GM12865 (cell line): ENCODE data around the gene SEPTIN3.
A peak's percentile ranks its signal among the peaks of the same experiment; 100 is the strongest.

Source experiments
- DNase-seq: peaks from one replicate; pipeline ENCODE4 v3.0.0; 2010; ENCODE audit warnings: low read depth
- H3K4me3 ChIP-seq: 2 replicates; pipeline ENCODE4 v1.5.1; 2011; ENCODE audit warnings: mild to moderate bottlenecking, low read depth, low read length, control low read depth
- TF ChIP-seq, protein P1 (sequence below): IDR thresholded peaks from 2 replicates; pipeline ENCODE4 v1.5.1; 2011; ENCODE audit warnings: low read length, control low read depth, low read depth, inconsistent platforms; ENCODE audit not compliant: insufficient read depth; ENCODE audit errors: missing control alignments

Gene SEPTIN3, protein sequence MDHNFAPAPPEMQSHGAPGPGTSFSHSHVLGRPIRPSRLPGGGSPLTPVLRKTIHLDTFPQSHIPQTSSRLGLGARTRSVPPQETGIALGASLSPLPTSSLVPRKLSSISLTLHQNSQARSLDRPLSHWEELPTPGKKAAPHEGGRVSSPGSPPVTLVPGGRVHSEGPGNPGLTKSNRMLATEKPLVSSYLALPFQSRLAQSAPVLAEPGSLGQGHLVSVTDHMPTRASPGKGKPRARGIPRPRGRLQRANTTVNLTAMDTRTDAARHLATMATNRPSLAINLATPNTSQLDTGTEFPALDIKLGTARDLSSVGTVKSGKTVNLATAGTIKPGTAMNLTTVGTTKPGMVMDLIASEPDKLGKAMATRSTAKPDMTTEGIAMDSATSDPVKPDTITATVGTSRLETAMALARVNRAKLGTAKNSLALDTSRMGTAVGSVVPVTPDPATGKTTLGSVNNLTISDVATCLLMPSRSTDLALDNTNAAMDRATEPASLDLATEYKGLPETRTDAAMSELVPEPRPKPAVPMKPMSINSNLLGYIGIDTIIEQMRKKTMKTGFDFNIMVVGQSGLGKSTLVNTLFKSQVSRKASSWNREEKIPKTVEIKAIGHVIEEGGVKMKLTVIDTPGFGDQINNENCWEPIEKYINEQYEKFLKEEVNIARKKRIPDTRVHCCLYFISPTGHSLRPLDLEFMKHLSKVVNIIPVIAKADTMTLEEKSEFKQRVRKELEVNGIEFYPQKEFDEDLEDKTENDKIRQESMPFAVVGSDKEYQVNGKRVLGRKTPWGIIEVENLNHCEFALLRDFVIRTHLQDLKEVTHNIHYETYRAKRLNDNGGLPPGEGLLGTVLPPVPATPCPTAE

DNA sequence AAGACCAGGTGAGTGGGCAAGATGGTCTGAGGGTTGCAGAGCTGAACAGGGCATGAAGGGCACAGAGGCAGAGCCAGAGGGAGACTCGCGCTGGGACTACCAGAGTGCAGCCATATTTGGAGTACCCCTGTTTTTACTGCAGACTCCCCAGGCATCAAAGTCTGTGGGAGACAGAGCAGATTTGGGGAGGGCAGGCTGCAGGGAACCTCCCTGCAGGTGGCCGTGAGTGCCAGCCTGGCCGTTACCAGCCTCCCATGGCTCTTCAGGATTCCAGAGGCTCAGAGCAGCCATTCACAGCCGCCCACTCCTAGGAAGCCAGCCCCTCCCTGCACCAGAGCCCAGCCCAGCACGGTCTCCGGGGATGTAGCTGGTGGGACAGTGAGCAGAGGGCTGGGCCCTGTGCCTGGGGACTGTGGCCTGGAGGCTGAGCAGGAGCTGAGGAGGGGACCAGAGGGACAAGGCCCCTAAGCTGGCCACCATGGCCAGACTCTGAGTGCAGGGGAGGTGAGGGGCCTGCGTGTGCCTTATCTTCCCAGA, at the start of gene SEPTIN3:
SEPTIN3 (plus strand) TSS at position 334 of the 537 bp plus-strand sequence. CDS start 2,050 bp downstream, outside the sequence.
- TF ChIP-seq, protein P1, sequence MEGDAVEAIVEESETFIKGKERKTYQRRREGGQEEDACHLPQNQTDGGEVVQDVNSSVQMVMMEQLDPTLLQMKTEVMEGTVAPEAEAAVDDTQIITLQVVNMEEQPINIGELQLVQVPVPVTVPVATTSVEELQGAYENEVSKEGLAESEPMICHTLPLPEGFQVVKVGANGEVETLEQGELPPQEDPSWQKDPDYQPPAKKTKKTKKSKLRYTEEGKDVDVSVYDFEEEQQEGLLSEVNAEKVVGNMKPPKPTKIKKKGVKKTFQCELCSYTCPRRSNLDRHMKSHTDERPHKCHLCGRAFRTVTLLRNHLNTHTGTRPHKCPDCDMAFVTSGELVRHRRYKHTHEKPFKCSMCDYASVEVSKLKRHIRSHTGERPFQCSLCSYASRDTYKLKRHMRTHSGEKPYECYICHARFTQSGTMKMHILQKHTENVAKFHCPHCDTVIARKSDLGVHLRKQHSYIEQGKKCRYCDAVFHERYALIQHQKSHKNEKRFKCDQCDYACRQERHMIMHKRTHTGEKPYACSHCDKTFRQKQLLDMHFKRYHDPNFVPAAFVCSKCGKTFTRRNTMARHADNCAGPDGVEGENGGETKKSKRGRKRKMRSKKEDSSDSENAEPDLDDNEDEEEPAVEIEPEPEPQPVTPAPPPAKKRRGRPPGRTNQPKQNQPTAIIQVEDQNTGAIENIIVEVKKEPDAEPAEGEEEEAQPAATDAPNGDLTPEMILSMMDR: no peak
- no peak within 1 kb of the TSS for H3K4me3 ChIP-seq
- DNase-seq: no peak

DNA sequence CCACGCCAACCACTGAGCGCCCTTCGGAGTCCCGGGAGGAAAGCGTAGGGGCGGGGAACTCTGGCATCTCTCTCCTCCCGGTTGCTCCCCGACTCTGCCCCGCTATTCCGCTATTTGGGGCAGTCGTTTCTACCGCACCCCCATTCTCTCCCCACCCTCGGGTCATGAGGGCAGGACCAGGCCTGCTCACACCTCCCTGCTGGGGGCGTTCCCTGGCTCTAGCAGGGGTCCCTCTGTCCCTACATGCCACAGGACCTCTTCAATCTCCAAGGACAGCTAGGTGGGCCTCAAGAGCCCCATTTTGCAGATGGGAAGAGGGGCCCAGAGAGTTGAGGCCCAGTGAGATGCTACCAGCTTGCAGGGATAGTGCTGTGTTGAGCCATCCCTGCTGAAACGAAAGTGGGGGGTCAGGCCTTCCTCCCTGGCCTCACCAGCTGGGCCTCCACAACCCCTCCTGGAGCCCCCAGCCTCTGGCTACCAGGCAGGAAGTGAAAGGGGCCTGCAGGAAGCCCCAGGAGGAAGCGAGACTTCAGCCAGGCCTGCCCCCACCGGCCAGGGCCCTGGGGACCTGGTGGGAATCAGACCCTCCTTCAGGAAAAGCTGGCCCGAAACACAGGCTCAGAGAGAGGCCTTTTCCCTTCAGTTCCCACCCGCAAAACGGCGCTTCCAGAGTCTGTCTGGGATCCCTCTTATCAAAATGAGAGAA, 48.8 kb upstream of the SEPTIN3 start:
- TF ChIP-seq, protein P1: no peak
- peak; percentile 84 for DNase-seq

DNA sequence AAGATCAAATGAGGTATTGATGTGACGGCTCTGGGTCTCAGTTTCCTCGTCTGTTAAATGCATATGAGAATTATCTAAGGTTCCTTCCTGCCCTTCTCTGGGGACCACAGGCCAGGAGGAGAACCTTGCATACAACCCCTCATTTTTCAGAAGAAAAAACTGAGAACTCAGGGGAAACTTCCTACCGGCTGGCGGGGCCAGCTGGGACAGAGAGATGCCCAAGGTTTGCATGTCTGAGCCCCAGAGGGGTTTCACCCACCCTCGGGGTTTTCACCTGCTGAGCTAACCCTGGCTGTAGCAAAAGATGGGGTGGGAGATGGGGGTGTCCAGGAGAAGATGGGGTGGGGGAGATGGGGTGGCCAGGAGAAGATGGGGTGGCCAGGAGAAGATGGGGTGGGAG, 46.9 kb upstream of the SEPTIN3 start:
- TF ChIP-seq, protein P1: no peak
- peak overlapping the region; percentile 40 for H3K4me3 ChIP-seq
- DNase-seq: no peak

More for the DNA sequence above, 48.8 kb upstream of the SEPTIN3 start:
- H3K4me3 ChIP-seq: peak overlapping the region; percentile 47

DNA sequence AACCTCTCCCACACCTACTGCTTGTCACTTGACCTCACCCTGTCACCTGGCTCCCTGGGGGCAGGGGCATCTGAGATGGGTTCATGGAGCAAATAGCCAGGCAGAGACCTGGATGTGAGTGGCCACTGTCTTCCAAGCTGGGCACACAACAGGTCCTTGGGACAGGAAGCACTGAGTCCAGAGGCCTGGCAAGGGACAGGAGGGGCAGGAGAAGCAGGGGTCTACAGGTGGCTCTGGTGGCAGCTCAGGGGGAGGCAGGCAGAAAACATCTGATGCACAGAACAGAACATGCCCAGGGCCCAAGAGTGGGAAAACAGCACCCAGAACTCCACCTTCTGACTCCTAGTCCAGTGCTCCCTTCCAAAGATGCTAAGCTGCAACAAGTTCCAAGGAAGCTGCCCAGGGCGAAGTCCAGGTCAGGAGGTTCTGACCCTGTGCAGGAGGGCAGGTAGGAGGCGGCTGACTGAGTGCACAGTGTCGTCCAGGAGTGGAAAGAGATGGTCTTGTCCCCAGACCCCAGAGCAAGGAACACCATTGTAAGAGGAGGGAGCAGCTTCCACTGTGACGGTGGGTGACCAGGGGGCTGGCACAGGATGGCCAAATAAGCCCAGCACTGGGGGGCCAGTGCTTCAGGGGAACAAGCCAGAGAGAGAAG, 46.2 kb upstream of the SEPTIN3 start:
- no peak for DNase-seq
- TF ChIP-seq, protein P1: no peak
- peak overlapping the region; percentile 53 for H3K4me3 ChIP-seq

DNA sequence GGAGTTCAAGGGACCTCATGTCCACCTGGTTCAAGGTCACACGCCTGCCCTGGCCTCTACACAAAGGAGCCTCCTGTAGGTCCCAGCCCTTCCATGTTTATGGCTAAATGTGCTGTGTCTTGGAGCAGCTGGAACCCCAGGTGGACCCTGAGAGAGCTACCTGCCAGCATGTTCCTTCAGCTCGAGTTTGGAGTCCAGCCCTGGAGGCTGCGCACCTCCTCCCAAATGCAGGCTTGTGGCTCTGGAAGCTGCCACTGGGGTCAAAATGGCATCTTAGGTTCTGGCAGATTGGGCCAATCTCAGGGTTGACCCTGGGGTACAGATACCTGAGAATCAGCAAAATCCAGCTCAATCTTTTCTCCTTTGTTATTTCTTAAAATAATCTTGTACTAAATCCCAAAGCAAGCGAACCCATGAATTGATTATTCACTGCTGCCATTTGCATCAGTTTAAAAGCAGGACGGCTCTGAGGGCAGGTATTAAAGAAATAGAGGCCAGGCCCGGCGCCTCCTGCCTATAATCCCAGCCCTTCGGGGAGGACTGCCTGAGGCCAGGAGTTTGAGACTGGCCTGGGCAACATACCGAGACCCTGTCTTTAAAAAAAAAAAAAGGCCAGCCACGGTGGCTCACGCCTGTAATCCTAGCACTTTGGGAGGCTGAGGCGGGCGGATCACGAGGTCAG, 45.5 kb upstream of the SEPTIN3 start:
- DNase-seq: no peak
- TF ChIP-seq, protein P1: no peak
- peak overlapping the region; percentile 53 for H3K4me3 ChIP-seq
